ENCODE results near the gene DERA. TPM values are rescaled to one million over a fixed set of nuclear protein-coding genes. Genes with fewer than 3 reads are reported as not detected.
A peak's percentile ranks its signal among the peaks of the same experiment; 100 is the strongest.

Gene DERA
- polyA plus RNA-seq, 1 donor (not counting 4 experiments of a cell fraction or from before 2014, with no cell fraction given): 34.2 TPM

DNA sequence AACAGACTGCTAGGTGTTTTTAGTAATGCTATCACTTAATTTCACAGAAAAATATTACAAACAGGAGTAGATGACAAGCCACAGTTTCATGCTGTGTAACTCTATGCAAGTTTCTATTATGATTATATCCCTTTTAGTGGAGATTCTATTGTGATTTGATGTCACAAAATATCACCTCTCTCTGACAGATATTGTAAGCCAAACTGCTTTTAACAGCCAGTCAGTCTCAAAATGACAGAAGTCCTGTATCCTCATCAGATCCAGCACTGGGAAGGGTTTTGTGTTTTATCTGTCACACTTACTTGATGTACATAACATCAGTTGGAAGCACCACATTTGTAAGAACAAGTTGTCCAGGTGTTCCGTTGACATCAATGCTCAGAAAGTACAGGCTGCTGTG lies 164.8 kb downstream of the DERA start:
- DNase-seq (ENCODE audit: low read depth, low spot score) (no peak), FAIRE-seq (no peak)
- H3K27me3 ChIP-seq (ENCODE audit: control insufficient read depth, extremely low read depth, insufficient read depth, low read length): no peaks in the 10 kb centered on the region
- no peak overlapping the region for H3K4me3 ChIP-seq (ENCODE audit: control insufficient read depth in 2 of 3, extremely low read depth in 1 of 3, insufficient read depth in 2 of 3, low read depth in 1 of 3, low read length in 3 of 3)
- no peaks in the 10 kb centered on the region for H3K4me1 ChIP-seq (ENCODE audit: control insufficient read depth, extremely low read depth, insufficient read depth, low read length)
- H3K79me2 ChIP-seq (ENCODE audit: control insufficient read depth, insufficient read depth, low read length): no peaks in the 10 kb centered on the region
- no peaks in the 10 kb centered on the region for H3K36me3 ChIP-seq (ENCODE audit: control insufficient read depth in 2 of 2, extremely low read depth in 1 of 2, insufficient read depth in 2 of 2, low read length in 2 of 2)
- no peak overlapping the region for H3K9ac ChIP-seq (ENCODE audit: control insufficient read depth, extremely low read depth, insufficient read depth, low read length)
- no peaks in the 10 kb centered on the region for H3K9me1 ChIP-seq (ENCODE audit: control insufficient read depth, extremely low read depth, insufficient read depth, low read length)
- TF ChIP-seq, protein P1, sequence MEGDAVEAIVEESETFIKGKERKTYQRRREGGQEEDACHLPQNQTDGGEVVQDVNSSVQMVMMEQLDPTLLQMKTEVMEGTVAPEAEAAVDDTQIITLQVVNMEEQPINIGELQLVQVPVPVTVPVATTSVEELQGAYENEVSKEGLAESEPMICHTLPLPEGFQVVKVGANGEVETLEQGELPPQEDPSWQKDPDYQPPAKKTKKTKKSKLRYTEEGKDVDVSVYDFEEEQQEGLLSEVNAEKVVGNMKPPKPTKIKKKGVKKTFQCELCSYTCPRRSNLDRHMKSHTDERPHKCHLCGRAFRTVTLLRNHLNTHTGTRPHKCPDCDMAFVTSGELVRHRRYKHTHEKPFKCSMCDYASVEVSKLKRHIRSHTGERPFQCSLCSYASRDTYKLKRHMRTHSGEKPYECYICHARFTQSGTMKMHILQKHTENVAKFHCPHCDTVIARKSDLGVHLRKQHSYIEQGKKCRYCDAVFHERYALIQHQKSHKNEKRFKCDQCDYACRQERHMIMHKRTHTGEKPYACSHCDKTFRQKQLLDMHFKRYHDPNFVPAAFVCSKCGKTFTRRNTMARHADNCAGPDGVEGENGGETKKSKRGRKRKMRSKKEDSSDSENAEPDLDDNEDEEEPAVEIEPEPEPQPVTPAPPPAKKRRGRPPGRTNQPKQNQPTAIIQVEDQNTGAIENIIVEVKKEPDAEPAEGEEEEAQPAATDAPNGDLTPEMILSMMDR (optimal IDR thresholded peaks at IDR 0.05 in 1 of 3, IDR thresholded peaks at IDR 0.05 in 1 of 3, conservative IDR thresholded peaks at IDR 0.05 in 1 of 3; ENCODE audit: extremely low read depth in 1 of 3, insufficient read depth in 2 of 3, low read length in 3 of 3): no peak
- no peak for TF ChIP-seq EZH2 (IDR thresholded peaks at IDR 0.05; ENCODE audit: low read length)
- no peak overlapping the region for H2AFZ ChIP-seq (ENCODE audit: control insufficient read depth, low read length)
- dilution Hi-C loops (cut with MboI; ENCODE audit: extremely low pct_ligation_motif_present, low sequenced_read_pairs): no loop called here
- no peaks in the 10 kb centered on the region for H3K9me3 ChIP-seq (ENCODE audit: control insufficient read depth, low read depth, low read length)
- H3K4me2 ChIP-seq (ENCODE audit: control insufficient read depth, extremely low read depth, insufficient read depth, low read depth, low read length): no peak overlapping the region
- no peak overlapping the region for H3K27ac ChIP-seq (ENCODE audit: control insufficient read depth, insufficient read depth, low read length)
- H4K20me1 ChIP-seq (ENCODE audit: control insufficient read depth, extremely low read depth, insufficient read depth, low read length): no peaks in the 10 kb centered on the region

DNA sequence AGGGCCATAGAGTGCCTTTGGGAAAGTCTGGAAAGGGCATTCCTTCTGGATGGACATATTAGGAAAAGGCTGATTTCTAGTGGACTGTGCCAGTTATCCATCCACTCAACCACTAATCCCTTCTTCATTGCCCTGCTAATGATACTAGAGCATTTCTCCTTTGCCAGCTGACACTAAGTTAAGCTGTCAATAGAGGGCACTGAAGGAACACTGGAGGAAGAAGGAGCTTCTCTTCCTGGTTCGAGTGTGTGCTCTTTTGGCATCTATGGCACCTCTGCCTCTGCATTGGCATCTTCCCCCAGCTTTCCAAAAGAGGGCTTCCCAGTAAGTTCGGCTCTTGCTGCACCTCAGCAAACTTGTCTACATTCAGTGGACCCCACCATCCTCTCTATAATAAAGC lies 165.4 kb downstream of the DERA start:
- Histone ChIP-seq H3K4me1 (ENCODE audit: control insufficient read depth, extremely low read depth, insufficient read depth, low read length) (no peaks in the 10 kb centered on the region), H3K4me3 (ENCODE audit: control insufficient read depth in 2 of 3, extremely low read depth in 1 of 3, insufficient read depth in 2 of 3, low read depth in 1 of 3, low read length in 3 of 3) (no peak overlapping the region), H3K9ac (ENCODE audit: control insufficient read depth, extremely low read depth, insufficient read depth, low read length) (no peak overlapping the region), H2AFZ (ENCODE audit: control insufficient read depth, low read length) (no peak overlapping the region), H3K36me3 (ENCODE audit: control insufficient read depth in 2 of 2, extremely low read depth in 1 of 2, insufficient read depth in 2 of 2, low read length in 2 of 2) (no peaks in the 10 kb centered on the region), H4K20me1 (ENCODE audit: control insufficient read depth, extremely low read depth, insufficient read depth, low read length) (no peaks in the 10 kb centered on the region), H3K4me2 (ENCODE audit: control insufficient read depth, extremely low read depth, insufficient read depth, low read depth, low read length) (no peak overlapping the region), H3K27me3 (ENCODE audit: control insufficient read depth, extremely low read depth, insufficient read depth, low read length) (no peaks in the 10 kb centered on the region), H3K79me2 (ENCODE audit: control insufficient read depth, insufficient read depth, low read length) (no peaks in the 10 kb centered on the region), H3K9me1 (ENCODE audit: control insufficient read depth, extremely low read depth, insufficient read depth, low read length) (no peaks in the 10 kb centered on the region), H3K9me3 (ENCODE audit: control insufficient read depth, low read depth, low read length) (no peaks in the 10 kb centered on the region), H3K27ac (ENCODE audit: control insufficient read depth, insufficient read depth, low read length) (no peak overlapping the region)
- no peak for TF ChIP-seq EZH2 (IDR thresholded peaks at IDR 0.05; ENCODE audit: low read length)
- TF ChIP-seq, protein P1 (optimal IDR thresholded peaks at IDR 0.05 in 1 of 3, IDR thresholded peaks at IDR 0.05 in 1 of 3, conservative IDR thresholded peaks at IDR 0.05 in 1 of 3; ENCODE audit: extremely low read depth in 1 of 3, insufficient read depth in 2 of 3, low read length in 3 of 3): peak; percentile 30 to 66 (median 60)
- dilution Hi-C loops (cut with MboI; ENCODE audit: extremely low pct_ligation_motif_present, low sequenced_read_pairs): no loop called here
- no peak for FAIRE-seq
- no peak for DNase-seq (ENCODE audit: low read depth, low spot score)

Measured in keratinocyte (primary cell).